Measurements from ENCODE around the gene DCPS.

DNA sequence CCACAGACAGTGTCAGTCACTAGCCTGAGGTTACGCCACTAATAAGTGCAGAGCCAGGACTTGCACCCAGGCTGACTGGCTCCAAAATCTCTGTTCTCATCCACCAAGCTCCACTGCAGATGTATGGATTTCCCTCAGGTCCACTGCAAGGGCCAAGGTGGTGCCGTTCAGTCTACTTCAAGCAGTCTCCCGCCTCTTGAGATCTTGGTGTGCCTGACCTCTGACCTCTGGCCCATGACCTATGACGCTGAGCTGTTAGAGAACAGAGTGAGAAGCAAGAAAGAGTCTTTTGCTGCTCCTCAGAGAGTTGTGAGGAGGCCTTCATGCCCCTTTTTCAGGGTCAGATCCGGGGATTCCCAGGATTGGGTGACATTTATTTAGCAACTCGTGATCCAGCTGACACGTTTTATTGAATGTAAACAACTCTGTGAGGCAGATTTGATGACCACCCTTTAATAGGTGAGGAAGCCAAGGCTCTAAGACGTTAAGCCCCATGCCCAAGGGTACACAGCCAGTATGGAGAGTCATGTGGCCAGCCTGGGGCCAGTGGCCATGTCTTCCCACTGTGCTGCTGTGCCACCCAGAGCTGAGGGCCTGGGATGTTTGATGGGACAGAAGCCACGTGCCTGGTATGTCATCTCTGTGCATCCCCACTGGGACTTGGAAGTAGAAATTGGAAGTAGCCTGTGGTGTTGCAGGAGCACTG lies 25.2 kb downstream of the DCPS start:
- no peak for TF ChIP-seq POLR2AphosphoS5 (IDR thresholded peaks at IDR 0.05; ENCODE audit: low read depth, low read length)
- TF ChIP-seq, protein P1, sequence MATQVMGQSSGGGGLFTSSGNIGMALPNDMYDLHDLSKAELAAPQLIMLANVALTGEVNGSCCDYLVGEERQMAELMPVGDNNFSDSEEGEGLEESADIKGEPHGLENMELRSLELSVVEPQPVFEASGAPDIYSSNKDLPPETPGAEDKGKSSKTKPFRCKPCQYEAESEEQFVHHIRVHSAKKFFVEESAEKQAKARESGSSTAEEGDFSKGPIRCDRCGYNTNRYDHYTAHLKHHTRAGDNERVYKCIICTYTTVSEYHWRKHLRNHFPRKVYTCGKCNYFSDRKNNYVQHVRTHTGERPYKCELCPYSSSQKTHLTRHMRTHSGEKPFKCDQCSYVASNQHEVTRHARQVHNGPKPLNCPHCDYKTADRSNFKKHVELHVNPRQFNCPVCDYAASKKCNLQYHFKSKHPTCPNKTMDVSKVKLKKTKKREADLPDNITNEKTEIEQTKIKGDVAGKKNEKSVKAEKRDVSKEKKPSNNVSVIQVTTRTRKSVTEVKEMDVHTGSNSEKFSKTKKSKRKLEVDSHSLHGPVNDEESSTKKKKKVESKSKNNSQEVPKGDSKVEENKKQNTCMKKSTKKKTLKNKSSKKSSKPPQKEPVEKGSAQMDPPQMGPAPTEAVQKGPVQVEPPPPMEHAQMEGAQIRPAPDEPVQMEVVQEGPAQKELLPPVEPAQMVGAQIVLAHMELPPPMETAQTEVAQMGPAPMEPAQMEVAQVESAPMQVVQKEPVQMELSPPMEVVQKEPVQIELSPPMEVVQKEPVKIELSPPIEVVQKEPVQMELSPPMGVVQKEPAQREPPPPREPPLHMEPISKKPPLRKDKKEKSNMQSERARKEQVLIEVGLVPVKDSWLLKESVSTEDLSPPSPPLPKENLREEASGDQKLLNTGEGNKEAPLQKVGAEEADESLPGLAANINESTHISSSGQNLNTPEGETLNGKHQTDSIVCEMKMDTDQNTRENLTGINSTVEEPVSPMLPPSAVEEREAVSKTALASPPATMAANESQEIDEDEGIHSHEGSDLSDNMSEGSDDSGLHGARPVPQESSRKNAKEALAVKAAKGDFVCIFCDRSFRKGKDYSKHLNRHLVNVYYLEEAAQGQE (IDR thresholded peaks at IDR 0.05; ENCODE audit: insufficient read depth in 1 of 2, low read depth in 2 of 2, low read length in 2 of 2), result no peak

Measured in PFSK-1 (cell line).